Lower leg skin (tissue), 4 donors: Measurements from ENCODE around the gene SREK1IP1. TPM values are rescaled to one million over a fixed set of nuclear protein-coding genes. Genes with fewer than 3 reads are reported as not detected.

Experiments used
- DNase-seq, 2 donors: peaks; one replicate each; pipeline ENCODE4 v3.0.0-alpha.2; 2019; ENCODE audit warnings: low spot score in 2 of 2
- H3K4me3 ChIP-seq: fragments of 200-600 bp; sonication (generic); 2 replicates; pipeline ENCODE4 v1.5.1; 2017; ENCODE audit warnings: mild to moderate bottlenecking, low read depth; ENCODE audit not compliant: poor library complexity, severe bottlenecking
- CTCF ChIP-seq, 3 donors: fragments of 450-650 bp; IDR thresholded peaks; one replicate each; pipeline ENCODE4 v1.5.1; 2016; ENCODE audit warnings: antibody characterized with exemption in 3 of 3, mild to moderate bottlenecking in 3 of 3, moderate library complexity in 2 of 3
- POLR2A ChIP-seq, 2 donors: fragments of 450-650 bp; IDR thresholded peaks; one replicate each; pipeline ENCODE4 v1.6.1; 2016 to 2017; ENCODE audit warnings: antibody characterized with exemption in 2 of 2, mild to moderate bottlenecking in 1 of 2, moderate library complexity in 1 of 2
- WGBS, 2 donors: methylation state at CpG; one replicate each; pipeline ENCODE4 v1.1.5; 2018; 5-methylcytosine and 5-hydroxymethylcytosine counted together
- intact Hi-C: fragments of 100-400 bp; cut with DNase I; formaldehyde crosslinking; loops from one replicate; pipeline ENCODE4 v1.15.0; 2023; ENCODE audit warnings: low total_unique reads
- total RNA-seq, 4 donors: library from RNA; depleted of rRNA; stranded (reverse); fragments of >200 nt; gene quantifications; one replicate each; pipeline ENCODE4 v1.1.0, GENCODE V29; 2016

SREK1IP1 gene
- total RNA-seq, 4 donors from 2014 or later, result 8.7 to 12.7 (median 11.8) TPM

GRCh38 chr5:64806537-64806936, 38.0 kb upstream of the SREK1IP1 start:
- intact Hi-C loops, result loop anchor here (10.0 kb wide), 1 partner anchor 678 kb away; the partner anchor contains the start of gene ADAMTS6
- no peak for DNase-seq
- 78 to 79% methylated on average over 2 of the region's 2 CpGs for WGBS, 2 donors
- no peak overlapping the region for H3K4me3 ChIP-seq
- no peak for TF ChIP-seq CTCF (IDR thresholded peaks at IDR 0.05)
- no peak for TF ChIP-seq POLR2A (IDR thresholded peaks at IDR 0.05)

DNA sequence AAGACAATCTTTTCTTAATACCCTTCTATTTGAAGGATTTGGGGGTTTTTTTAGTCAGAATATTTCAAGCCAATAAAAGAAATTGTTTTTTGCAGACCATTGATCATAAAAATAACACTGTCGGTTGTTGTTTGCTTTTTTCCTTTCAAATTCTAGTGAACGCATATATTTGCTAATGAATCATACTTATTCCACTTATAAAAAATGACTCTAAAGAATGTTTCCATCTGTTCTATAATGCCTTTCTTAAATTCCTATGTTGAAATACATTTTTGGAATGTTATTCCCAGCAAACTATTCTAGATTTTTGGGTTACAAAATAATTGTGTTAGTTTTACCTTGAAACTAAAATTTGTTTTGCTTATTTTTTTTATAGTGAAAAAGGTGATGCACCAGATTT, 32.4 kb upstream of the SREK1IP1 start:
- intact Hi-C loops, result loop anchor here (10.0 kb wide), 1 partner anchor 684 kb away; the partner anchor contains the start of gene ADAMTS6
- 91 to 95% methylated on average over 2 of the region's 2 CpGs for WGBS, 2 donors
- TF ChIP-seq POLR2A (IDR thresholded peaks at IDR 0.05) (no peak), CTCF (IDR thresholded peaks at IDR 0.05) (no peak)
- H3K4me3 ChIP-seq, result no peak overlapping the region
- DNase-seq, result no peak

GRCh38 chr5:64796301-64796700, 27.8 kb upstream of the SREK1IP1 start:
- intact Hi-C loops, result no loop called here
- H3K4me3 ChIP-seq, result no peak overlapping the region
- TF ChIP-seq CTCF (IDR thresholded peaks at IDR 0.05) (no peak), POLR2A (IDR thresholded peaks at IDR 0.05) (no peak)
- no peak for DNase-seq

GRCh38 chr5:64794053-64794770, 25.7 kb upstream of the SREK1IP1 start:
- intact Hi-C loops, result no loop called here
- DNase-seq, result no peak
- H3K4me3 ChIP-seq, result no peak overlapping the region
- TF ChIP-seq CTCF (IDR thresholded peaks at IDR 0.05) (no peak), POLR2A (IDR thresholded peaks at IDR 0.05) (no peak)
- 81% methylated on average over 3 of the region's 3 CpGs for WGBS, 2 donors

- H3K4me3 ChIP-seq, result no peak overlapping the region
- TF ChIP-seq CTCF (IDR thresholded peaks at IDR 0.05) (no peak), POLR2A (IDR thresholded peaks at IDR 0.05) (no peak)
- intact Hi-C loops, result no loop called here
- no peak for DNase-seq
Measured at GRCh38 chr5:64792469-64792868, 24.0 kb upstream of the SREK1IP1 start.

GRCh38 chr5:64790210-64790609, 21.7 kb upstream of the SREK1IP1 start:
- no peak for TF ChIP-seq CTCF (IDR thresholded peaks at IDR 0.05)
- no peak for TF ChIP-seq POLR2A (IDR thresholded peaks at IDR 0.05)
- intact Hi-C loops, result no loop called here
- WGBS, 2 donors, result 86 to 92% methylated on average over 1 of the region's 1 CpG
- DNase-seq, result no peak
- no peak overlapping the region for H3K4me3 ChIP-seq
